GM21447 (cell line): ENCODE measurements around the gene HOGA1.
"Not testable (repeated sequence)": the region's sequence is repeated elsewhere in the genome, so short reads cannot be mapped to it uniquely, and the experiment has no call there.

Experiments used
- ATAC-seq: cut with Tn5 transposase; IDR thresholded peaks from one replicate; pipeline ENCODE4 v1.9.1; 2021; ENCODE audit not compliant: unreplicated experiment

HOGA1 gene

GRCh38 chr10:97607095-97607636 is 23.0 kb downstream of the HOGA1 start:
- no peak for ATAC-seq

DNA sequence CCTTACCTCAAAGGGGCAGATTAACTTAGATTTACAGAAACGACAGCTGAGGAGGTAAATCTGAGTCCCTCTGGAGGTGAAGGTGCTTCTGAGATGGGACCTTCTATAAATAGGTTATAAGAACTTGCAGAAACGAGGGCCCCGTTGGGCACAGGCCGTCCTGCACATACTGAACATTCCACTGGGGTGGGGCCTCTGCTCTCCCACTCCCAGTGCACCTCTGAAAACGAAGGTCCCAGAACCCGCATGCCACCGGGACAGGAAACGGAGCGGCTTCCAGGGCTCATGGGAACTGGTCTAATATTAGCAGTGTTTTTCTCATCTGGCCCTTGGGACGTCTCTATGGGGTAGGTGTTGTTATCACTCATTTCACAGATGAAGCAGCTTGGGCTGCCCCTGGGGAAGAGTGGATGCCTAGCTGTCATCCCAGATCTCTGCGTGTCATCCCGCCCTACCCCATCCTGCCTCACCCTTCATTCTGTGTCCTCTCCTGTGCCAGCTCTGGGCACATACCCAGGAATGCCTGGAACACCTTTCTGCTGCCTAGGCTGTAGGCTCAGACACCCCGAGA is 24.9 kb downstream of the HOGA1 start:
- ATAC-seq: no peak

- ATAC-seq: no peak
These were observed 27.3 kb downstream of the HOGA1 start for GRCh38 chr10:97611473-97611872.

- no peak for ATAC-seq
These were observed 28.2 kb downstream of the HOGA1 start for GRCh38 chr10:97612386-97612785.

DNA sequence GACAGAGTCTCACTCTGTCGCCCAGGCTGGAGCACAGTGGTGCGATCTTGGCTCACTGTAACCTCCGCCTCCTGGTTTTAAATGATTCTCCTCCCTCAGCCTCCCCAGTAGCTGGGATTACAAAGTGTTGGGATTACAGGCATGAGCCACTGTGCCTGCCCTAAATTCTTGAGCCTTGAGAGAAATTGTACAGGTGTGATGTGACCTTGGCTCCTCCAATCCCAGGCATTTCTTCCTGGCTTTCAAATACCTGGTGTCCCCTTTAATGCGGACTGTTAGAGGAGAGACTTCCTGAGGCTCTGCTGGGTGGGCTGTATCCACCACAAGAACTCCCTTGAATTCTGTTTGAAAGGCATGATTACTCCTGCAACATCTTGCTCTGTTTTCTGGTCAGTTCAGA is 34.1 kb downstream of the HOGA1 start:
- no peak for ATAC-seq

- ATAC-seq: no peak
These were observed 34.5 kb downstream of the HOGA1 start for GRCh38 chr10:97618733-97619132.

GRCh38 chr10:97623277-97623676 is 39.1 kb downstream of the HOGA1 start:
- ATAC-seq: no peak

DNA sequence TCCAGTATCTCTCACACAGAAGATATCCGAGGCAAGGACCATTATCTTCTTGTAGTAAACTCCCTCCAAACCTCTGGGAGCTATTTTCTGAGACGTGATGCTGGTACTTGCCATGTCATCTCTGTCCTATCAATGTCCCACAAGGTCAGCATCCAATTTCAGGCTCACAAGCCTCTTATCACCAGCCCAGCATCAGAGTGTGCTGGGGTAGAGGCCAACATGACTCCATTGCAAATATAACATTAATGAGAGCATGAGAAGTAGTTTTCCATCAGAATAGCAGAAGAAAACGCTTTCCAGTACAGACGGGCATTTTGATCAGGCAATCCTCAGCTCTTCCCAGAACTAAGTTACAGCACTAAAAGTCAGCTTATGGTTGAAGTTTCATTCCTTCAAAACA is 43.5 kb downstream of the HOGA1 start:
- ATAC-seq: no peak

DNA sequence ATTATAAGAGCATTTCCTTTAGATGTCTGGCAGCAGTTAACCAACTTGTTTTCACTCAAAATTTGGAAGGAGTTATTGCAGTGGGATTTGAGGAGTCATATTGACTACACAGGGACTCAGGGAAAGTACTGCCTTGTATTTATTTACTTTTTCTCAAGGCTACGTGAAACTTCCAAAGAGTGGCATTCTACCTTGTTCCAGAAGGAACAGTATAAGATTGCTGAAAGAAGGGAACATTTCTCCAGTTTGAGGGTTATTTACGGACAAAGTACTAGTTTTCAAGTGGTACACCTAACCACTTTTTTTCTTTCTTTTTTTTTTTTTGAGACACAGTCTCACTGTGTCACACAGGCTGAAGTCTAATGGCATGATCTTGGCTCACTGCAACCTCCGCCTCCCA is 44.0 kb downstream of the HOGA1 start:
- ATAC-seq: no peak

GRCh38 chr10:97629289-97629688 is 45.1 kb downstream of the HOGA1 start:
- no peak for ATAC-seq

GRCh38 chr10:97631098-97631497 is 46.9 kb downstream of the HOGA1 start:
- ATAC-seq: no peak

DNA sequence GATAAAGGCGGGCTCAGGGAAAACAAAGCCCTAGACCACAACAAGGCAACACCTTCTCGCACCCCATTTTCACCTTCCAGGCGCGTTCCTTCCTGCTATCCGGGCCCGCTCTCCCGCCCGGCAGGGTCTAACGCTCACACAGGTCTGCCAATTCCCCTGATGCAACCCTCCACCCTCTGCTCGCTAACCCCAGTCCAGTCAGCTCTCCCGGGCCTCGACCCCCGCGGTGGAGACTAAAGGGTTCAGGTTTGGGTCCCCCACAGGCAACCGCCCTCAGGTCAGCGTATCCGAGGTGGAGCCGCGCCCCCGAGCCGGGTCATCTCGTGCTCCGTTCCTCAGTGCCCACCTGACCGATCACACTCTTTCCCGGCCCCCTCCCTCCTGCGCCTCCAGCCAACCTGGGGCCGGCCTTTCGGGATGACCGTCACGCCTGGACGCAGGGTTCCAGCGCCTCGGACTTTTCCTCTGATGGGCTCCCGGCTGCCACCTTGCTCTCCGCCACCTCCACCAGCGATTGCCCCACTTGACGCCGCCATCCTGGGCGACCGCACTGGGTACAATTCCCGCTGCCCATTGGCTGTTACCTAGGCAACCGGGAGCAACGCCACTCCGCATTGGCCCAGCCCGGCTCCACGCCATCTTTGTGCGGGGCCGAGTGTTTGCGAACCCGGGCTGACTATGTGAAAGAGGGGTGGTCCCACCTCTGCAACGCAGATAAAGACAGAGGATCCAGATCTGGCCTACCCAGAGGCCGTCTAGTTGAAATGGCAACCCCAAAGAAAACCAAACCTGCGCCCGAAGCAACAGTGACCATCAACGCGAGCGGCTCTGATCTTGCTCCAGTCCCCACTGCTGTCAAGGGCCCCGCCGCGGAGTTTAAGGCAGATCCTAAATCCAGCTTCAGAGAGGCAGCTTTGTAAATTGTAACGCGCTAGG is 49.0 kb downstream of the HOGA1 start, which contains the start of gene MORN4:
TSS of gene MORN4 (minus strand) at position 552 of the 936 bp plus-strand sequence. CDS start 13,847 bp downstream, outside the sequence.
- ATAC-seq: peak; percentile 98

GRCh38 chr10:97633921-97634320 is 49.7 kb downstream of the HOGA1 start:
- ATAC-seq: no peak

- no peak for ATAC-seq
These were observed 51.4 kb downstream of the HOGA1 start for GRCh38 chr10:97635577-97635976.

- ATAC-seq: not testable (repeated sequence)
These were observed 54.9 kb downstream of the HOGA1 start for GRCh38 chr10:97639090-97639489.

- peak; percentile 97 for ATAC-seq
These were observed 56.1 kb downstream of the HOGA1 start, which contains the start of gene PI4K2A for GRCh38 chr10:97640174-97640867. PI4K2A (plus strand) TSS chr10:97640671; CDS start chr10:97640743, 72 bp downstream.

DNA sequence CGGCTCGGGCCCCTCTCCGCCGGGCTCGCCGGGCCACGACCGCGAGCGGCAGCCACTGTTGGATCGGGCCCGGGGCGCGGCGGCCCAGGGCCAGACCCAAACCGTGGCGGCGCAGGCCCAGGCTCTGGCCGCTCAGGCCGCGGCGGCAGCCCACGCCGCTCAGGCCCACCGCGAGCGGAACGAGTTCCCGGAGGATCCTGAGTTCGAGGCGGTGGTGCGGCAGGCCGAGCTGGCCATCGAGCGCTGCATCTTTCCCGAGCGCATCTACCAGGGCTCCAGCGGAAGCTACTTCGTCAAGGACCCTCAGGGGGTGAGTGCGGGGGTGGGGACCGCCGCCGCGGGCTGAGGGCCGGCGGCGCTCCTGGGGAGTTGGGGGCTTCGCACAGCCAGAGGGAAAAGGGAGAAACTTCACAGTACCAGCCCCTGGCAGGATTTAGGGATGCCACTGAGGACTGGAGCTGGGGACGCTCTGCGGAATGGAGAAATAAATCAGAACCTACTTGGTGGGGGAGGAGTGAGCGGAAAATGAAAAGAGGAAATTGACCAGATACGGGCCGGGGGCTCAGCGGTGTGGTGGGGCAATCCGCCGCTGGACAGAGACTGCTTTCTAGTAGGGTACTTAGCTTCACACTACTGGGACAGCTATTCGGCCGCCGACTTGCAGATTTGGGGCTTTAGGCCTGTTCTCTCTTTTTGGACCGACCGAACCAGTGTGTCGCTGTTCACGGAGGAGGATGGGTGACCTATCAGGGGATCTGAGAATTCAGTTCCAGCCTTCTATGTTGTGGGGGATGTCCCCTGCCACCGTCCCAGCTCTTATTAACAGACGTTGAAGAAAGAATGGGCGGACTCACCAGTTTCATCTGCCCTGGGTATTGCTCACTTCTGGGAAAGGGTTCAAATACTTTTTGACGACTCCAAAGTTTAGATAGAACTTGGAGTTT is 57.0 kb downstream of the HOGA1 start:
- ATAC-seq: peak; percentile 9

- not testable (repeated sequence) for ATAC-seq
These were observed 58.4 kb downstream of the HOGA1 start for GRCh38 chr10:97642471-97643159.

DNA sequence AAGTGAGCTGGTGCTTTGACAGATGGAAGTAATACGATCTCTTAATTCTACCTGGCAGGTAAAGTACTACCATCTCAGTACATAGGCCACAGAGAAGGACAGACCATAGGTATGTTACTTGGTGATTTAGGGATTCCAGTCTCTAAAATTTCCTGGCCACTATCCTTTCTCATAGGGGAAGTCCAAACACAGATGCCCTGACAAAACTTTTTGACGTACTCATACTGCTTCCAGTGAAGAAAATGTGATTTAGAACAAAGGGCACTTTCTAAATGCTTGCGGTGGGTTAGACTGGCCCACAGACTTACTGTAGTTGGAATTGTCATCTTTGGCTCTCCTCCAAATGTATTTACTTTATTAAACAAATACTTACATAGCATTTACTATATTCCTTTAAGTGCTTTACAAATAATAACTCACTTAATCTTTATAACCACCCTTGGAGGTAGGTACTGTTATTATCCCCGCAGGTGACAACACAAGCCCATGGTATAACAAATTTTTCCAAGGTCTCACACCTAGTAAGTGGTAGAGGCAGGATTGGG is 59.3 kb downstream of the HOGA1 start:
- no peak for ATAC-seq
